HL-60 (cell line): ENCODE measurements around the gene VASN.

Experiments used
- DNase-seq, 2 experiments: peaks; one replicate each; pipeline ENCODE4 v3.0.0-alpha.2; 2010 to 2020; ENCODE audit warnings: low read depth in 1 of 2, low spot score in 1 of 2
- H3K27ac ChIP-seq: fragments of 250-450 bp; sonication (Bioruptor Pico); replicated peaks from 2 replicates; pipeline ENCODE4 v1.5.1; 2020; ENCODE audit warnings: mild to moderate bottlenecking, moderate library complexity
- H3K27me3 ChIP-seq: fragments of 250-450 bp; sonication (Bioruptor Pico); 2 replicates; pipeline ENCODE4 v1.5.1; 2021; ENCODE audit warnings: mild to moderate bottlenecking, moderate library complexity; ENCODE audit not compliant: insufficient read depth, poor library complexity, severe bottlenecking
- H3K4me3 ChIP-seq: replicated peaks from 2 replicates; pipeline ENCODE4 v1.5.1; 2011; ENCODE audit warnings: mild to moderate bottlenecking, control low read depth, low read length; ENCODE audit not compliant: insufficient read depth
- CTCF ChIP-seq: IDR thresholded peaks from one replicate; pipeline ENCODE4 v1.5.1; 2011; ENCODE audit warnings: low read length, control low read depth, inconsistent platforms; ENCODE audit not compliant: insufficient read depth
- GABPA ChIP-seq: IDR thresholded peaks from 2 replicates; pipeline ENCODE4 v1.6.1; 2012; ENCODE audit warnings: low read depth
- POLR2AphosphoS5 ChIP-seq: IDR thresholded peaks from 2 replicates; pipeline ENCODE4 v1.6.1; 2012; ENCODE audit warnings: low read depth
- SPI1 ChIP-seq: IDR thresholded peaks from 2 replicates; pipeline ENCODE4 v1.6.1; 2012; ENCODE audit warnings: low read depth, mild to moderate bottlenecking, borderline replicate concordance
- TF ChIP-seq, protein P1 (sequence below): IDR thresholded peaks from 2 replicates; pipeline ENCODE4 v1.6.1; 2012; ENCODE audit warnings: low read depth; ENCODE audit not compliant: insufficient replicate concordance

The VASN gene

DNA sequence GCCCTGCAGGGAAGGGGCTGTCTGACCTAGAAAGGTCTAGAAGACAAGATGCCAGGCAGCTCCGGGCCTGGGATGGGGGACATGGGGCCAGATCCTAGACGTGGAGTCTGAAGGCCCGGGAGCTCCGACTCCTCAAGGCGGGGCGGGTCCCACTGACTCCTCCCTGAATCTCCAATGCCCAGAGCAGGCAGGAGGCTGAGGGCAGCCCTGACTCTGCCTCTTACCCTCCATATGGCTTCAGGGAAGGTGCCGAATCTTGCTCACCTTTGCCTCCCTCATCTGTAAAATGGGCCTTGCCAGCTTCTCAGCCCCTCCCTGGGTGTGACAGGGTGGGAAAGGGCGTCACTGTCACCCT, 14.8 kb downstream of the VASN start:
- no peak for DNase-seq
- Histone ChIP-seq H3K4me3 (no peak overlapping the region), H3K27ac (no peak overlapping the region), H3K27me3 (no peaks in the 10 kb centered on the region)
- TF ChIP-seq, protein P1, sequence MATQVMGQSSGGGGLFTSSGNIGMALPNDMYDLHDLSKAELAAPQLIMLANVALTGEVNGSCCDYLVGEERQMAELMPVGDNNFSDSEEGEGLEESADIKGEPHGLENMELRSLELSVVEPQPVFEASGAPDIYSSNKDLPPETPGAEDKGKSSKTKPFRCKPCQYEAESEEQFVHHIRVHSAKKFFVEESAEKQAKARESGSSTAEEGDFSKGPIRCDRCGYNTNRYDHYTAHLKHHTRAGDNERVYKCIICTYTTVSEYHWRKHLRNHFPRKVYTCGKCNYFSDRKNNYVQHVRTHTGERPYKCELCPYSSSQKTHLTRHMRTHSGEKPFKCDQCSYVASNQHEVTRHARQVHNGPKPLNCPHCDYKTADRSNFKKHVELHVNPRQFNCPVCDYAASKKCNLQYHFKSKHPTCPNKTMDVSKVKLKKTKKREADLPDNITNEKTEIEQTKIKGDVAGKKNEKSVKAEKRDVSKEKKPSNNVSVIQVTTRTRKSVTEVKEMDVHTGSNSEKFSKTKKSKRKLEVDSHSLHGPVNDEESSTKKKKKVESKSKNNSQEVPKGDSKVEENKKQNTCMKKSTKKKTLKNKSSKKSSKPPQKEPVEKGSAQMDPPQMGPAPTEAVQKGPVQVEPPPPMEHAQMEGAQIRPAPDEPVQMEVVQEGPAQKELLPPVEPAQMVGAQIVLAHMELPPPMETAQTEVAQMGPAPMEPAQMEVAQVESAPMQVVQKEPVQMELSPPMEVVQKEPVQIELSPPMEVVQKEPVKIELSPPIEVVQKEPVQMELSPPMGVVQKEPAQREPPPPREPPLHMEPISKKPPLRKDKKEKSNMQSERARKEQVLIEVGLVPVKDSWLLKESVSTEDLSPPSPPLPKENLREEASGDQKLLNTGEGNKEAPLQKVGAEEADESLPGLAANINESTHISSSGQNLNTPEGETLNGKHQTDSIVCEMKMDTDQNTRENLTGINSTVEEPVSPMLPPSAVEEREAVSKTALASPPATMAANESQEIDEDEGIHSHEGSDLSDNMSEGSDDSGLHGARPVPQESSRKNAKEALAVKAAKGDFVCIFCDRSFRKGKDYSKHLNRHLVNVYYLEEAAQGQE = no peak
- TF ChIP-seq POLR2AphosphoS5 (no peak), GABPA (no peak), CTCF (no peak), SPI1 (no peak)

DNA sequence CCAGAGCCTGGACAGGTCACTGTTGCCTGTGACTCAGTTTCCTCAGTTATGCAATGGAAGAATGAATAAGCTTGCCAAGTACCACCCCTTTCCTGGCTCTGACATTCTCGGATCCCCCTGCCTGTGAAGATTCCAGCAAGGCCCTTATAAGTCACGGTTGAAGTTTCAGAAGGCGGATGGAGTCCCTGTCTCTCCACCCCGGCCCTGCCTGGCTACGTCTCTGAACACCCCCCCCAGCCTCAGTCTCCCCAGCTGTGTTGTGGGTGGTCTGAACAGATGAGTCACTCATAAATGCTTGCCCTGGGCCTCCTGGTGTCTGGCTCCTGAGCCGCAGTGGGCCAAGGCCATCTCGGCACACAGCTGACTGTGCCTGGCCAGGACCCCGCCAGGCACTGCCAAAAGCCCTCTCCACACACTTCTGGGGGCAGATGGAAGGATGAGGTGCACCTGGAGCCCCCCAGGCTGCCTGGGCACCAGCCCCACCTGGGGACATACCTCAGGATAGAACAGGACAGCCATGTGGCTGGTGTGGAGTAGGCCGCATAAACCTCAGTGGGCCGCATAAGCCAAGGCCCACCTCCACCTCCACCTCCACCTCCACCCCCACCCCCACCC, 15.4 kb downstream of the VASN start:
- Histone ChIP-seq H3K27ac (no peak overlapping the region), H3K27me3 (no peaks in the 10 kb centered on the region), H3K4me3 (no peak overlapping the region)
- TF ChIP-seq POLR2AphosphoS5 (no peak), CTCF (no peak), GABPA (no peak), SPI1 (no peak)
- TF ChIP-seq, protein P1 = no peak
- no peak for DNase-seq

GRCh38 chr16:4387781-4388180, 16.1 kb downstream of the VASN start:
- H3K27ac ChIP-seq = no peak overlapping the region
- TF ChIP-seq SPI1 (no peak), CTCF (no peak), POLR2AphosphoS5 (no peak), GABPA (no peak)
- TF ChIP-seq, protein P1 = no peak
- DNase-seq = no peak
- no peak overlapping the region for H3K4me3 ChIP-seq
- H3K27me3 ChIP-seq = no peaks in the 10 kb centered on the region
